GM18858 (cell line): ENCODE data around the gene VSNL1.

Source experiments
- ATAC-seq: cut with Tn5 transposase; IDR thresholded peaks from one replicate; pipeline ENCODE4 v1.9.1; 2021; ENCODE audit not compliant: unreplicated experiment

VSNL1 gene

DNA sequence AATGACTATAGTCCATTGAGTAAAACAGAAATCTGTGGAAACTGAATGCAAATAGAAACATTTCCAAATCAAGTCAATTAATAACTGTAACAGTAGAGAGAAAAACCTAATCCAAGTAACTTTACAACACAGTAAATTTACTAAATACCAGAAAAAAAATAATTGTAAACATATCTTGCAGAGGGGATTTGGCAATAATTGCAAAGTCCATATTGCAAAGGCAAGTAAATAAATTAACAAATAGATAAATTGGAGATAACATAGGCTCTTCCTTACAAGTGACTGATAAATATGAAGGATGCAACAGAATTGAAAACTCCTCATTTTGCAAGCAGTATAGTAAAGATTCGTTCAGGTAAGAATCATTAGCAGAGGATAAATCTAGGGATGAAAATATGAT is 148.1 kb downstream of the VSNL1 start:
- ATAC-seq: no peak

DNA sequence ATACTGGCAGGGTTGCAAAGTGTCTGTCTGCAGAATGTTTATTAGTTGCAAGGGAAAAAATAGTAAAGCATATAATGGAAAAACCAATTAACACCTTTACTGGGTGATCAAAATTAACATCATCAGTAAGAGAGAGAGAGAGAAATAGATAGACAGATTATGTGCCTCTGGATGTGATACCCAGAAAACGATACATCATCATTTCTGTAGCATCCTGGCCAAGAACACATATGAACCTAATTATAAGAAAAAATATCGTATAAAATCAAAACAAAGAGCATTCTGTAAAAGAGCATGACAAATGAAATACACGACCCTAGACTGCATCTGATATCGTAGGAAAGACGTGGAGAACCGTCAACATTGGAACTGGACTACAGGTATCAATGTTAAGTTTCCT is 148.5 kb downstream of the VSNL1 start:
- ATAC-seq: no peak

DNA sequence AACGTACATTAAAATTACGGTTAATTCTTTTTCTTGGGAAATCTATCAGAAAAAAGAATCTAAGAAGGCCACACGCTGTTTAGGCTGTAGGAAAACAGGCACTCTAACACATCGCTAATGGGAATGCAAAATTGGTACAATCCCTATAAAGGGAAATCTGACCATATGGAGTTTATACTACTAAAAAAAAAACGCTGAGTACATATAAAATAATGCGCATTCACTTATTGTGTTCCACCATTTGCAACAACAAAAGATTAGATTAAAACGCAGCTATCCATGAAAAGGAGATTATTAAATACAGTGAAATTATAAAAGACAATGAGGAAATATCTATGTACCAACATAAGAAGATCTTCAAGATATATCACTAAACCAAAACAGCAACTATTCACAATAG is 150.3 kb downstream of the VSNL1 start:
- ATAC-seq: no peak
